ENCODE results near the gene CUL1.
A peak's percentile ranks its signal among the peaks of the same experiment; 100 is the strongest.
"Not testable (repeated sequence)": the region's sequence is repeated elsewhere in the genome, so short reads cannot be mapped to it uniquely, and the experiment has no call there.

CUL1 gene

DNA sequence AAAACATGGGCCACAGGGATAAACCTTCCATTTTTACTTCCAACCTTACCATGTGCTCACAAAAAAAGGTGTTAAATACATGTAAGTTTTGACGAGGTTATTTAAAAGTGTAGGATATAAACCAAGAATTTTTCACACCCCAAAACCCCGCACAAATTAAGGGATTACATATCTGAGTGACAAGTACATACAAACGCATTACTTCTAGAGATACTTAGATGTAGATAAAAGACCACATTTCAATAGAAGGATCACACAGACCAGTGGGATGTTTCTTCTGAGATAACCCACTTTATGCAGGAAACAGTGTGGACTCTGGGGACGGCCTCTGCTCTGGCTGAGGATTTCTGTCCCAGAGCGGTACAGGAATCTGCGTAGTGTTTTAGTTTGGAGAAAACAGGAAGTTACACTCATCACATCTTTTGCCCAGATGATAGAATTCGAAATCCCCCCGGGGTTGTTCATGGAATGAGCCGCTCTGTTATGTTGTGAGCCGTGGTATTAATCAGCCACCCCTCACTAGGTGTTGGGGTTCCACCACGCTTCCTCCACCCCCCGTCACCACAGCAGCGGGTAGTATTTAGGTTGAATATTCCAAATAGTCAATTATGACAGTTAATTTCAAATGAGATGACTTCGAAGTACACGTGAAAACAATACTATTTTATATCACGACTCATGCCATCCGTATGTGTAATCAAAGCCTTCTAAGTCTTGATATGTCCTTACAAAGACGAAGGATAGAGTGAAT lies 1.3 kb upstream of the CUL1 start:
- DNase-seq (ENCODE audit: low read depth in 2 of 2, low spot score in 1 of 2) = no peak

DNA sequence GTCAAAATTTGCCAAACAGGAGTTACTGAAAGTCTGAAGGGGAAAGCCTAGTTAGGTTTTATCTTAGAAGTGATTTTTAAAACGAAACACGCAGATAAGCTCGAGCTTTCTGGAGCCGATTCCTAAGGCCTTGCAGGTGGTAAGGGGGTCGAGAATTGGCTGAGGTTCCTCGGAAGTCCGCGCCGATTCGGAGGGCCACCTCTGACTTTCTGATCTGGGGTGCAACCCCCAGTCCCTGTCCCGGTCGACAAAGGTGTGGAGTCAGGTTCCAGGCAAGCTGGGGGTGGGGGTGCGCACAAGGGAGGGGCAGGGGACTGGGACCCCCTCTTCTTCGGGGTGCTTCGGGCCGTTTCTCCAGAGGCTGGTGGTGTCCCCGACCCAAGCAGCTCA lies 701 bp upstream of the CUL1 start:
- no peak for DNase-seq (ENCODE audit: low read depth in 2 of 2, low spot score in 1 of 2)

- peak in 1 of 2 donors; percentile 15 for DNase-seq (ENCODE audit: low read depth in 2 of 2, low spot score in 1 of 2)
Measured at GRCh38 chr7:148699024-148699781, 500 bp downstream of the CUL1 start.

DNA sequence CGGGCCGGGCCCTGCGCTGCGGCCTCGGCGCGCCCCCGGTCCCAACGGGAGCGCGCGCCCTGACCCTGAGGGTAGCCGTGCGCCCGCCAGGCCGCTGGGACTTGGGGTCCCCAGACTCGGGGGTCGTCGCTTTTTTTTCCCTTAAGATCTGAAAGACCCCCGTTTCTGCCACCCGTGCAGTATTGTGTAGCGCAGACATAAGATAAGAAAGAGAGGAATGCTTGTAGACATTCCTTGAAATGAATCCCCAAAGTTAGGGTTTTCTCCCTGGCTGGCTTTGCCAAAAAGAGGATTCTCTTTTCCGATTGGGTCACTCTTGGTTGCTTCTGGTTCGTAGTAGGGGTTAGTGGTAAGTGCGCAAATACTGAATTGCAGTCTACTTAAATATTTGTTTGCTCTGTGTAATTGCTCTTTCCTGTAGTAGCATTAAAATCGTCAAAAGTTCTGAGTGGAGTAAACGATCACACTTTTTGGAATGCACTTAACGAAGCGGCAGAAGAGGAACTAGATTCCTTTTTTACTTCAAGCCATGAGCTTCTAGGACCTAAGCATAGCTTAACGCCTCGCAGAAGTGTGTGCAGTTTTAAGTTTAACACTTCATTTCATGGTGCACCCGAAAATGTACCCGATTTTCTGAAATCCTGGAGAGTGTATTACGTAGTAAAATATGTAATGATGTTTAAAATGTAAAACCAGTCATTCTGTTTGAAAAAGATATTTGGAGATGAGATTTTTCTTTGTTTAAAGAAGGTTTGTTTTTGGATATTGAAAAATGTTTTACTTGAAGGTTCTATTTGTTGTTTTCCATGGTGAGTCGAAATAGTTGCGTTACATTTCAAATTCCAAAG lies 1.3 kb downstream of the CUL1 start:
- no peak for DNase-seq (ENCODE audit: low read depth in 2 of 2, low spot score in 1 of 2)

DNA sequence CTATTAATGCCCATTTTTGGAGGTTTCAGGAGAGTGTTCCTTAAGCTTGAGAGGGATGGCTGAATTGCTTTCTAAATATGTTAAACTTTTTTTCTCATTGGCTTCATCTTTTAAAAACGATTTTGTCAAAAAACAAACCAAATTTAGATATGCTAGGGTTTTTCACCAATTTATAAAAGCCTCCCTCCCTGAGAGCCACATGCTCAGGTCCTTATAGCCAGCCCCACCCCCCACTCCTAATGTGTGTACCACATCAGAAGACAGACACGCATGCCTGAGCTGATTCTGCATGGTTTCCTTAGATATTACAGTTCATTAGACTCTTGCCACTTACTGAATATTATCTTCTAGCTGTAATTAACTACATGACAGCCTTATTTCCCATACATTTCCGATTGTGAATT lies 2.0 kb downstream of the CUL1 start:
- DNase-seq (ENCODE audit: low read depth in 2 of 2, low spot score in 1 of 2) = no peak

DNA sequence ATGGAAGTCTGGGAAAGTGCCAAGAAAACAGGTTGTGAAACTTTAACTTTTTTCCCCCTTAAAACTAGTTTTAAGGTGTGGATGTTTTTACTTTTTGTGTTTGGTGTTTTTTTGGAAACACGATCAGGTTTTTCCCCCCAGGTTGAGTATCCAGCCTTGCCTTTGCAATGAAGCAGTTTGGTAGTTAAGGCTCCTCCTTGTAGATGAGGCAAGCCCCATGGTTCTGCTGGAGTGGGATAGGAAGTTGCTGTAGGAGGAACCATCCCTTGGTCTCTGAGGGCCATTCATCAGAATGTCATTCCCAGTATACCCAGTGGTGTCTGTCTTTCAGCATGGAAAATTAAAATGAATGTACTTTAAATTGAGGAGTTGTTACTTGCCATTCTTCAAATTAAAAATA lies 2.7 kb downstream of the CUL1 start:
- no peak for DNase-seq (ENCODE audit: low read depth in 2 of 2, low spot score in 1 of 2)

- DNase-seq (ENCODE audit: low read depth in 2 of 2, low spot score in 1 of 2) = no peak
Measured at GRCh38 chr7:148702876-148703670, 4.4 kb downstream of the CUL1 start.

GRCh38 chr7:148703671-148703962 lies 4.9 kb downstream of the CUL1 start:
- not testable (repeated sequence) for DNase-seq (ENCODE audit: low read depth in 2 of 2, low spot score in 1 of 2)

DNA sequence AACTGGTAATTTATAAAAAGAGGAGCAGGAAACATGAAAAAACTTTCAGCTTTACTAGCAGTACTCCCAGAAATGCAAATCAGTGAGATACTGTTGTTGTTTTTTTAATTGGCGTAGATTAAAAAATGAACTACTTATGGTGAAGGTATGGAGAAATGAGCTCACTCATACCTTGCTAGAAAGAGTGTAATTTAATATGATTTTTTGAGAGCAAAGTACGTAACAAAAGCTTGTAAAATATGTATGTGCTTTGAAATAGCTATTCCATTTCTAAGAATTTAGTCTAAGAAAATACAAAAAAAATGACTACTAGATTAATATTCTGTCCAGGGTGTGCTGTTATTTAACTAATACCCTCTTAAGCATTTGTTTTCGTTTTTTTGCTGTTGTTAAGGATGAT lies 5.5 kb downstream of the CUL1 start:
- no peak for DNase-seq (ENCODE audit: low read depth in 2 of 2, low spot score in 1 of 2)

DNA sequence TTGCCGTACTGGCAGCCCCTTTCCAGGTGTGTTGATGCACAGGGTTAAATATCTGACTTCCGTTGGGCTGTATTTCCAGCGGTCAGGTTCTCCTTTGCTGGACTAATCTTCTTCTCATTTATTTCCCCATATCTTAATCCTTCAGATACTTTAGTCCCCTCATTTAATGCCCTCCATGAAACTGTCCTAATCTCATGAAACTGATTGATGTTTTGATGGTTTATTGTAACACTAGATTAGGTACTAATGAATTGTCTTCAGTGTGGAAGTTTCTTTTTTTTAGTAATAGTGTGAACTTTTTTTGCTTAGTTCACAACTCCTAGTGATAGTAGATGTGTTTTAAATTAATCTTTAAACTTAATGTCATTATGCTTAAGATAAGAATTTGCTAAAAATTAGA lies 6.3 kb downstream of the CUL1 start:
- no peak for DNase-seq (ENCODE audit: low read depth in 2 of 2, low spot score in 1 of 2)

DNA sequence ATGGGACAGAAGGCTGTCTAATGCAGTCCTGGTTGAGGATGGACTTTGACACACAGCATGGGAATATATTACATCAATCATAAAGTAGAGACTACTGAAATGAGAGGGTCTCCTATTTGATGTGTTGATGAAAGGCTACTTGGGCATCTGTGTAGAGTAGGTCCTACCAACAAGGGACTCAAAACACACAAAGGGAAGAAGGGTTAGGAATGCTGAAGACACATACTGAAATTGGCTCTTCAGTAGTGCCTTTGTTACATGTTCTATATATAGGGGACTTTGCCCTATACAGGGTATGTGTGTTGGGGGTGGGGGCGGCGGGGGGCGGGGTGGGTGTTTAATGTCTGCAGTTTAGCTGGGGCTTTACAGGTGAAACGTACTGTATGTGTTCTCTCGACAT lies 7.7 kb downstream of the CUL1 start:
- DNase-seq (ENCODE audit: low read depth in 2 of 2, low spot score in 1 of 2) = no peak

GRCh38 chr7:148708026-148708885 lies 9.6 kb downstream of the CUL1 start:
- DNase-seq (ENCODE audit: low read depth in 2 of 2, low spot score in 1 of 2) = no peak

DNA sequence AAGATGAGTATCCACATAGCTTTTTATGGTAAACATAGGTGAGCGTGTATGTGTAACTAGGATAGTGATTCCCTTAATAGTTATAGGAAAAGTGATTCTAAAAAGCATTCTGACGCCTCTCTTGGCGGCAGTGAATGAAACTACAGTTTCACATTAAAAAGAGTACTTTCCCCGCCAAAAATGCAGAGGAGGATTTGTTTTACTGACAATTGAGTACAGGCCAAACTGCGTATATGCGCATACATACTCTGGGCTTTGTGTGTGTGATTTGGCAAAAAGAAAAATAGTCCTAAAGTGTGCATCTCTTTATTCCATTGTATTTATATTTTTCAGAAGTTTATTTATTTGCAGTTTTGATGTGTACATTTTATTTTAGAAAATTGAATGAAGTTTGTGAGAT lies 10.3 kb downstream of the CUL1 start:
- no peak for DNase-seq (ENCODE audit: low read depth in 2 of 2, low spot score in 1 of 2)

GRCh38 chr7:148710426-148710825 lies 11.7 kb downstream of the CUL1 start:
- DNase-seq (ENCODE audit: low read depth in 2 of 2, low spot score in 1 of 2) = not testable (repeated sequence)

DNA sequence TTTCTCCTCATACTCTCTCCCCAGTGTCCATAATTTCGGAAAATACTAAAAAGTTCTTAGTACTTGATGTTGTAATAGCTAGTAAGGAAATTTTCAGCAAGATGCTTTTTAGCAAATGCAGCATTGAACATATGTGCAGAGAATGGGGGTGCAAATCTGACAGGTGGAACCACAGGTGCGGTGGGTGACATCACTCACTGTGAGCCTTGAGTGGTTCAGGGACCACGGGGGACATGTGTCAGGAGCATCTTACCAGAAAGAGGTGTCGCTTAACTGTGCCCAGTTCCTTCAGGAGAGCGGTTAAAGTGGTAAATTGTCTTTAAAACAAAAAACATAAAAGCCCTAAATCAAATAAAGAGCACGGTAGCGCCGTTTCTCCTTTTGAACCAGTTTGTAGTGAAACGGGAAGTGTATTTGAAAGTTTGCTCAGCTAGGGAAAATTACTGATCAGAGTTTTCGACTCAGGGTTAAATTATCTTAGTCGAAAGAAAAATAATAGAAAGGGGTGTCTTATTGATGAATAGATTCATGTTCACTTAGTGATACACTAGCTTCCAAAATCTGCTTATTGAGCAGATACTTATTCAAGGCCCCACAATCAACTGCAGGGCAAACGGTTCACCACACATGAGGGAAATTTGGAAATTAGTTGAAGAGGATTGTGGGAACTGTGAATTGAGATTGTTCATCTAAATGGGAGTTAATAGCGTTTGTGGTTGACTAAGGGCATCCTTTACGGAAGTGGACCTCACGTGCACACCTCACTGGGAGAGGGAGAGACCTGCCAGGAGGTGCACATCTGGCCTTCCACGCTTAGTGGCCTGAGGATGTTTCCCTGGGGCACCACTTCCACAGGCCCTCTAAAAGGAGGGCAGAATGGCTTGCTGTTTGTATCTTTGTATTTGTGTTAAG lies 12.7 kb downstream of the CUL1 start:
- no peak for DNase-seq (ENCODE audit: low read depth in 2 of 2, low spot score in 1 of 2)

GRCh38 chr7:148712678-148713329 lies 14.1 kb downstream of the CUL1 start:
- no peak for DNase-seq (ENCODE audit: low read depth in 2 of 2, low spot score in 1 of 2)

- DNase-seq (ENCODE audit: low read depth in 2 of 2, low spot score in 1 of 2) = no peak
Measured at GRCh38 chr7:148714498-148714897, 15.8 kb downstream of the CUL1 start.

DNA sequence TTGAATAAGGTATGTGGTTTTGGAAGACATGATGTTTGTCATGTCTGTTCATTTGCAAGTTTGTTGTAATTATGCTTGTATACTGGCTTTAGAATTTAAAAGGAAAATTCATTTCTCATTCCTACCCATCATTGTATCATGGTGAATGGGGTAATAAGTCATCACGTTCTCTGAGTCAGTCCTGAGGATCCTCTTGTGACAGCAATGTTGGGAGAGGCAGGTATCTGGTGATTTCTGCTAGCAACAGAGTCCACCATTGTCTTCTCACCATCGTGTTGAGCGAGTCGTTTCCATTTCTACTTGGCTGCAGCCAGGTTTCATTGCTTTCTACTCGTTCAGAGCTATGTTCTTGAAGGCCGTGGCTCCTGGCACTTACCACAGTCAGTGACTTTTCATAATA lies 16.3 kb downstream of the CUL1 start:
- no peak for DNase-seq (ENCODE audit: low read depth in 2 of 2, low spot score in 1 of 2)

Measured in stimulated activated CD8-positive, alpha-beta memory T cell treated with anti-CD3 and anti-CD28 coated beads, Interleukin-4, amount 100 ng/mL, for 1 hour (primary cell).